A549 treated with GW870086 at 1 μM for 4 hours (cell line): ENCODE measurements around the gene OPN1LW. TPM values are rescaled to one million over a fixed set of nuclear protein-coding genes. Genes with fewer than 3 reads are reported as not detected.

Source experiments
- total RNA-seq: library from RNA; stranded (reverse); fragments of 200-300 nt; extraction: Qiagen RNA extraction; gene quantifications from 5 replicates; pipeline ENCODE4 v1.2.3, GENCODE V29; 2022; ENCODE audit warnings: low read depth

Gene OPN1LW
- total RNA-seq: not detected in 5 replicates

DNA sequence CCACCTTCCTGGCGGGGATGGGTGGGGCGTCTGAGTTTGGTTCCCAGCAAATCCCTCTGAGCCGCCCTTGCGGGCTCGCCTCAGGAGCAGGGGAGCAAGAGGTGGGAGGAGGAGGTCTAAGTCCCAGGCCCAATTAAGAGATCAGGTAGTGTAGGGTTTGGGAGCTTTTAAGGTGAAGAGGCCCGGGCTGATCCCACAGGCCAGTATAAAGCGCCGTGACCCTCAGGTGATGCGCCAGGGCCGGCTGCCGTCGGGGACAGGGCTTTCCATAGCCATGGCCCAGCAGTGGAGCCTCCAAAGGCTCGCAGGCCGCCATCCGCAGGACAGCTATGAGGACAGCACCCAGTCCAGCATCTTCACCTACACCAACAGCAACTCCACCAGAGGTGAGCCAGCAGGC is at the start of gene OPN1LW:
Gene OPN1LW, plus strand, starts transcription at position 234 of the 400 bp plus-strand sequence. Its CDS starts 41 bp downstream, at position 275.

DNA sequence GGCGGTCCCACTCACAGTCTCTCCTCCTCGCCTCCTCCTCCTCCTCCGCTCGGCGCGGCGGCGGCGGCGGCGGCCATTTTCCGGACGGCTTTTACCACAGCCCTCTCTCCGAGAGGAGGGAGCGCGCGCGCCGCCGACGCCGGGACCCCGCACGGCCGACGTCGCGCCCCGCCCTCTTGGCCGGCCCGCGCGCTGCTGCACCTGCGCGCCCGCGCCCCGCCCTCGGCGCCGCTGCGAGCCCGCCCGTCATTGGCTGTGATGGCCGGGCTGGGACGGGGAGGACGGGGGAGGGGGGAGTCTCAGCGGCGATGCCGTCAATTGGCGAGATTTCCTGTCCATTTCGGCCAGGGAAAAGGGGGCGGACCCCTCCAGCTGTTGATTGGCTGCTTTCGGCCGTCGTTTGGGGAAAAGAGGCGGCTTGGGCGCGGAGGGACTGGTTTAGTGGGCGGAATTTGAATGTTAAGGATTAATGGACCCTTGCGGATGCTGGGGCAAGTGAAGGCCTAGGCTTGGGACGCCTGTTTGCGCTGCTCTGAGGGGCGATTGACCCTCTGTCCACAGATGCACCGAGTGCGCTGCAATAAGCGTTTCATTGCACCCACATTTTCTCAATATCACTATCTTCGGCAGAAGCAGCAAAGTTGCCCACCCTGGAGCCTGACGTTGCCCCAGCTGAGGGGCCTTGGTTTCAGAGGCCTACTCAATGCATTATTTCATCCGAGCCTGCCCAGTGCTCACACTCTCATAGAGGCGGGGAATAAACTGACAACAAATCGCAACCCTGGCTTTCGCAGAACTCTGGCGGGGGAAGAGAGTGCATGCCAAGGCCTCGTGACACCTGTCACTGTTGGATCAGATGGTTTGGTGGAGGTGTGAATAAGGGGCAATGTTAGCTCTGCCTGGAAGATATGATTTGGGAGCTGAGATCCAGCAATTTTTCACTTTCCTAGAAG is 46.2 kb upstream of the OPN1LW start, which contains the start of gene MECP2:
Gene MECP2, minus strand, starts transcription at position 129 of the 953 bp plus-strand sequence.

DNA sequence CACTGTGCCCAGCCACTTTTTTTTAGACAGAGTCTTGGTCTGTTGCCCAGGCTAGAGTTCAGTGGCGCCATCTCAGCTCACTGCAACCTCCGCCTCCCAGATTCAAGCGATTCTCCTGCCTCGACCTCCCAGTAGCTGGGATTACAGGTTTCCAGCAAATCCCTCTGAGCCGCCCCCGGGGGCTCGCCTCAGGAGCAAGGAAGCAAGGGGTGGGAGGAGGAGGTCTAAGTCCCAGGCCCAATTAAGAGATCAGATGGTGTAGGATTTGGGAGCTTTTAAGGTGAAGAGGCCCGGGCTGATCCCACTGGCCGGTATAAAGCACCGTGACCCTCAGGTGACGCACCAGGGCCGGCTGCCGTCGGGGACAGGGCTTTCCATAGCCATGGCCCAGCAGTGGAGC is 38.3 kb downstream of the OPN1LW start, which contains the start of gene OPN1MW:
Gene OPN1MW, plus strand, starts transcription at position 301 of the 400 bp plus-strand sequence. Its CDS starts 82 bp downstream, at position 383.

Other genes with a start within 250 kb of the OPN1LW start
- gene AVPR2, start 239.6 kb upstream of the OPN1LW start, total RNA-seq: not detected in 5 replicates
- gene ARHGAP4, start 218.0 kb upstream of the OPN1LW start, total RNA-seq: 0.80 to 2.0 TPM (median 1.2 TPM) in 5 replicates
- 194 to 251 TPM (median 220 TPM) in 5 replicates for gene NAA10, start 209.2 kb upstream of the OPN1LW start, total RNA-seq
- gene RENBP, start 199.6 kb upstream of the OPN1LW start, total RNA-seq: 0.09 to 0.29 TPM (median 0.14 TPM) in 4 of 5 replicates, not detected in the other
- 32.7 to 37.9 TPM (median 37.7 TPM) in 5 replicates for gene HCFC1, start 172.4 kb upstream of the OPN1LW start, total RNA-seq
- gene TMEM187, start 171.5 kb upstream of the OPN1LW start, total RNA-seq: 4.8 to 7.7 TPM (median 6.3 TPM) in 5 replicates
- gene IRAK1, start 124.3 kb upstream of the OPN1LW start, total RNA-seq: 196 to 229 TPM (median 217 TPM) in 5 replicates
- 17.6 to 22.6 TPM (median 18.4 TPM) in 5 replicates for gene MECP2, start 46.5 kb upstream of the OPN1LW start, total RNA-seq
- not detected in 5 replicates for gene OPN1MW, start 38.4 kb downstream of the OPN1LW start, total RNA-seq
- gene OPN1MW2, start 75.5 kb downstream of the OPN1LW start, total RNA-seq: not detected in 5 replicates
- gene OPN1MW3, start 113.3 kb downstream of the OPN1LW start, total RNA-seq: not detected in 5 replicates
- 0.09 TPM in 1 of 5 replicates, not detected in the others for gene TEX28, start 150.9 kb downstream of the OPN1LW start, total RNA-seq
- gene TKTL1, start 151.6 kb downstream of the OPN1LW start, total RNA-seq: 0.10 to 0.19 TPM (median 0.17 TPM) in 3 of 5 replicates, not detected in the others
- gene FLNA, start 230.4 kb downstream of the OPN1LW start, total RNA-seq: 1,320 to 1,681 TPM (median 1,555 TPM) in 5 replicates
- 115 to 162 TPM (median 151 TPM) in 5 replicates for gene EMD, start 235.1 kb downstream of the OPN1LW start, total RNA-seq